ENCODE results near the gene DMKN.

DMKN gene

DNA sequence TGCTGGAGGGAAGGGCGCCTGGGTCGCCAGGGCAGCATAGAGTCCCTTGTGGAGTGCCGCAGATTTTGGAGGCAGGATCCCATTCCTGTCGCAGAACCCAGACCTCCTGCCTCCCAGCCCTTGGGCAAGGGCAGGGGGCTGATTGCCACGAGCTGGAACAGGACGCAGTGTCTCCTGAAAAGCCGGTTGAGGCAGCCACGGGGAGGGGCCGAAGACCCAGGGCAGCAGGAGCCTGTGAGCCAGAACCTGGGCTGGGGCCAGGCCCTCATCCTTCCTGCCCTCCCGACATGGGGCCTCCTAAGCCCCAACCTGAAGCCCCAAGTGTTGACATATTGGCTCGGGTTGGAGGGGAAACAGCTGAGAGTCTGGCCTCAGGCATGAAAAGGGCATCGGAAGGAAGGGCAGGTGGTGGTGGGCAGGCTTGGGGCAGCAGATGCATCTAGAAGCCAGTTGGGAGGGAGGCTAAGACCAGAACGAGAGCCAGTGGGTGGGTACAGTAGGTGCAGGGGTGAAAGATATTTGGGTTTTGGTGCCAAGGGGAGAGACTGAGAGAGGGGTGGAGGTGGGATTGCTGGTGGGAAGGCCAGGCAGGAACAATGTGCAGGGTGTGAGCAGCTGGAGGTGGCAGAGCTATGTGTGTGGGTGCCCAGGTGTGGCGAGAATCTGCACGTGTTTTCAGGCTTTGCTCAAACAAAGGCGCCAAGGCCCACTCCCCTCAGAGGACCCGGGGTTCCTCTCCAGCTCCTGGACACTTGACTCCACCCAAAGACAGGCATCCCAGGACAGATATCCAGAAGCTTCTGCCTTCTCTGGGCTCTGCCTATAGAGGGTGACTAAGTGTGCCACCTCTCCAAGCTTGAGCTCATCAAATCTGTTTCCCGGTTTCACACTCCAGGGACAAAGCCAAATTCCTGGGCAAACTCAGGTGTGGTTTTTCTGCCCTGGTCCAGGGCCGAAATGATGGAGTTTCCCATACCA lies 16.1 kb upstream of the DMKN start:
- H3K9me3 ChIP-seq (ENCODE audit: insufficient read depth, low read length), result no peaks in the 10 kb centered on the region
- no peak for TF ChIP-seq SUZ12 (IDR thresholded peaks at IDR 0.05; ENCODE audit: extremely low read depth, insufficient read depth, insufficient read length)
- no peak for TF ChIP-seq YY1 (IDR thresholded peaks at IDR 0.05; ENCODE audit: insufficient read depth, insufficient read length)
- TF ChIP-seq ZNF274 (IDR thresholded peaks at IDR 0.05; ENCODE audit: low read depth, low read length), result no peak
- no peak overlapping the region for H3K9ac ChIP-seq (ENCODE audit: insufficient read length, low read depth)
- no peaks in the 10 kb centered on the region for H3K27me3 ChIP-seq (ENCODE audit: insufficient read depth, insufficient read length)
- no peaks in the 10 kb centered on the region for H3K36me3 ChIP-seq (ENCODE audit: insufficient read depth, insufficient read length, low read length)
- peaks cover 2% of the 10 kb centered on the region for H3K4me1 ChIP-seq (ENCODE audit: insufficient read depth, insufficient read length)
- H3K4me3 ChIP-seq (ENCODE audit: insufficient read length, low read depth), result no peak overlapping the region
- DNase-seq (ENCODE audit: low read depth, low spot score), result no peak

GRCh38 chr19:35528218-35529038 lies 15.0 kb upstream of the DMKN start, which contains the start of gene SBSN:
TSS of gene SBSN (minus strand) at chr19:35528311. CDS start at chr19:35528281, 30 bp downstream.
- H3K9me3 ChIP-seq (ENCODE audit: insufficient read depth, low read length), result no peaks in the 10 kb centered on the region
- H3K9ac ChIP-seq (ENCODE audit: insufficient read length, low read depth), result no peak within 1 kb of the TSS
- H3K27me3 ChIP-seq (ENCODE audit: insufficient read depth, insufficient read length), result no peaks in the 10 kb centered on the region
- no peaks in the 10 kb centered on the region for H3K36me3 ChIP-seq (ENCODE audit: insufficient read depth, insufficient read length, low read length)
- DNase-seq (ENCODE audit: low read depth, low spot score), result no peak
- peaks cover 2% of the 10 kb centered on the region for H3K4me1 ChIP-seq (ENCODE audit: insufficient read depth, insufficient read length)
- TF ChIP-seq SUZ12 (IDR thresholded peaks at IDR 0.05; ENCODE audit: extremely low read depth, insufficient read depth, insufficient read length), result no peak
- TF ChIP-seq ZNF274 (IDR thresholded peaks at IDR 0.05; ENCODE audit: low read depth, low read length), result no peak
- TF ChIP-seq YY1 (IDR thresholded peaks at IDR 0.05; ENCODE audit: insufficient read depth, insufficient read length), result no peak
- no peak within 1 kb of the TSS for H3K4me3 ChIP-seq (ENCODE audit: insufficient read length, low read depth)

DNA sequence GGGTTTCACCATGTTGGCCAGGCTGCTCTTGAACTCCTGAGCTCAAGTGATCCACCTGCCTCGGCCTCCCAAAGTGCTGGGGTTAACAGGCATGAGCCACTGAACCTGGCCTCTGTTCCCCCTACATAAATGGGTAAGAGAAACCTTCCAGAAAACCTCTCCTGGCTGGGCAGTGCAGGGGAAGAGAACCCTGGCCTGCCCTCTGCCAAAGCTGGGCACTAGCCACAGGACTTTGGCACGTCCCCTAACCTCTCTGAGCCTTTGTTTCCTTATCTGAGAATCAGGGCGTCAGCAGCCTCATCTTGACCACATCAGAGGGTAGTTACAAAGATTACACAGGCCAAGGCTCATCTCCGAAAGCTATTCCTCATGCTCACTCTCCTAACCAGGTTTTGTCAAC lies 12.4 kb upstream of the DMKN start:
- Histone ChIP-seq H3K4me3 (ENCODE audit: insufficient read length, low read depth) (no peak overlapping the region), H3K36me3 (ENCODE audit: insufficient read depth, insufficient read length, low read length) (no peaks in the 10 kb centered on the region), H3K9me3 (ENCODE audit: insufficient read depth, low read length) (no peaks in the 10 kb centered on the region), H3K4me1 (ENCODE audit: insufficient read depth, insufficient read length) (peaks cover 4% of the 10 kb centered on the region), H3K9ac (ENCODE audit: insufficient read length, low read depth) (no peak overlapping the region), H3K27me3 (ENCODE audit: insufficient read depth, insufficient read length) (no peaks in the 10 kb centered on the region)
- DNase-seq (ENCODE audit: low read depth, low spot score), result no peak
- TF ChIP-seq SUZ12 (IDR thresholded peaks at IDR 0.05; ENCODE audit: extremely low read depth, insufficient read depth, insufficient read length) (no peak), ZNF274 (IDR thresholded peaks at IDR 0.05; ENCODE audit: low read depth, low read length) (no peak), YY1 (IDR thresholded peaks at IDR 0.05; ENCODE audit: insufficient read depth, insufficient read length) (no peak)

GRCh38 chr19:35524181-35524837 lies 10.9 kb upstream of the DMKN start:
- Histone ChIP-seq H3K9me3 (ENCODE audit: insufficient read depth, low read length) (no peaks in the 10 kb centered on the region), H3K4me3 (ENCODE audit: insufficient read length, low read depth) (no peak overlapping the region), H3K4me1 (ENCODE audit: insufficient read depth, insufficient read length) (peaks cover 4% of the 10 kb centered on the region), H3K9ac (ENCODE audit: insufficient read length, low read depth) (no peak overlapping the region), H3K27me3 (ENCODE audit: insufficient read depth, insufficient read length) (no peaks in the 10 kb centered on the region), H3K36me3 (ENCODE audit: insufficient read depth, insufficient read length, low read length) (no peaks in the 10 kb centered on the region)
- no peak for TF ChIP-seq YY1 (IDR thresholded peaks at IDR 0.05; ENCODE audit: insufficient read depth, insufficient read length)
- TF ChIP-seq ZNF274 (IDR thresholded peaks at IDR 0.05; ENCODE audit: low read depth, low read length), result no peak
- no peak for TF ChIP-seq SUZ12 (IDR thresholded peaks at IDR 0.05; ENCODE audit: extremely low read depth, insufficient read depth, insufficient read length)
- DNase-seq (ENCODE audit: low read depth, low spot score), result no peak

GRCh38 chr19:35522745-35523327 lies 9.4 kb upstream of the DMKN start:
- Histone ChIP-seq H3K36me3 (ENCODE audit: insufficient read depth, insufficient read length, low read length) (no peaks in the 10 kb centered on the region), H3K9ac (ENCODE audit: insufficient read length, low read depth) (no peak overlapping the region), H3K9me3 (ENCODE audit: insufficient read depth, low read length) (no peaks in the 10 kb centered on the region), H3K27me3 (ENCODE audit: insufficient read depth, insufficient read length) (no peaks in the 10 kb centered on the region), H3K4me3 (ENCODE audit: insufficient read length, low read depth) (no peak overlapping the region), H3K4me1 (ENCODE audit: insufficient read depth, insufficient read length) (peaks cover 4% of the 10 kb centered on the region)
- no peak for DNase-seq (ENCODE audit: low read depth, low spot score)
- TF ChIP-seq YY1 (IDR thresholded peaks at IDR 0.05; ENCODE audit: insufficient read depth, insufficient read length) (no peak), ZNF274 (IDR thresholded peaks at IDR 0.05; ENCODE audit: low read depth, low read length) (no peak)

- TF ChIP-seq ZNF274 (IDR thresholded peaks at IDR 0.05; ENCODE audit: low read depth, low read length), result no peak
Measured at GRCh38 chr19:35521124-35521743, 7.8 kb upstream of the DMKN start.

More at GRCh38 chr19:35521124-35521743, 7.8 kb upstream of the DMKN start:
- Histone ChIP-seq H3K9me3 (ENCODE audit: insufficient read depth, low read length) (no peaks in the 10 kb centered on the region), H3K4me1 (ENCODE audit: insufficient read depth, insufficient read length) (peaks cover 4% of the 10 kb centered on the region), H3K36me3 (ENCODE audit: insufficient read depth, insufficient read length, low read length) (no peaks in the 10 kb centered on the region), H3K27me3 (ENCODE audit: insufficient read depth, insufficient read length) (no peaks in the 10 kb centered on the region), H3K9ac (ENCODE audit: insufficient read length, low read depth) (no peak overlapping the region), H3K4me3 (ENCODE audit: insufficient read length, low read depth) (no peak overlapping the region)
- DNase-seq (ENCODE audit: low read depth, low spot score), result no peak
